HepG2 (cell line): ENCODE data around the gene S100A13.

Experiments used
- GABPA ChIP-seq, 2 experiments: IDR thresholded peaks; 2 replicates each; pipeline ENCODE4 v1.6.1; 2011 to 2016; ENCODE audit warnings: low read depth in 2 of 2, low read length in 1 of 2, missing biosample characterization in 1 of 2, missing genetic modification characterization in 1 of 2
- KLF13 ChIP-seq: sonication (generic); formaldehyde crosslinking; IDR thresholded peaks from 2 replicates; pipeline ENCODE4 v1.4.0; 2020; ENCODE audit warnings: mild to moderate bottlenecking, missing genetic modification reagents
- POLR2AphosphoS5 ChIP-seq: IDR thresholded peaks from 2 replicates; pipeline ENCODE4 v1.6.1; 2012; ENCODE audit warnings: low read depth, low read length
- SIN3A ChIP-seq: IDR thresholded peaks from 2 replicates; pipeline ENCODE4 v1.6.1; 2011; ENCODE audit warnings: low read depth, mild to moderate bottlenecking, control low read depth, low read length, borderline replicate concordance
- TEAD3 ChIP-seq: optimal IDR thresholded peaks from 2 replicates; pipeline ENCODE3; 2016; ENCODE audit warnings: borderline replicate concordance
- ZNF432 ChIP-seq: sonication (generic); formaldehyde crosslinking; IDR thresholded peaks from 2 replicates; pipeline ENCODE4 v1.5.0; 2020; ENCODE audit warnings: missing genetic modification reagents, mild to moderate bottlenecking, borderline replicate concordance
- ZNF484 ChIP-seq: sonication (generic); formaldehyde crosslinking; IDR thresholded peaks from 2 replicates; pipeline ENCODE4 v1.5.1; 2020; ENCODE audit warnings: mild to moderate bottlenecking, low read depth, missing genetic modification reagents, borderline replicate concordance
- ZNF776 ChIP-seq: sonication (generic); formaldehyde crosslinking; IDR thresholded peaks from 2 replicates; pipeline ENCODE4 v1.4.0; 2020; ENCODE audit warnings: mild to moderate bottlenecking, missing genetic modification reagents
- ZNF850 ChIP-seq: sonication (generic); formaldehyde crosslinking; conservative IDR thresholded peaks from 2 replicates; pipeline ENCODE4 v1.9.0; 2021; ENCODE audit warnings: mild to moderate bottlenecking, missing genetic modification reagents
- TF ChIP-seq, protein P1 (sequence below): sonication (generic); formaldehyde crosslinking; IDR thresholded peaks from 2 replicates; pipeline ENCODE4 v1.5.0; 2020; ENCODE audit warnings: mild to moderate bottlenecking, missing genetic modification reagents
- TF ChIP-seq, protein P2 (sequence below): sonication (generic); formaldehyde crosslinking; IDR thresholded peaks from 2 replicates; pipeline ENCODE4 v1.5.1; 2020; ENCODE audit warnings: missing genetic modification reagents, mild to moderate bottlenecking, borderline replicate concordance
- TF ChIP-seq, protein P3 (sequence below): sonication (generic); formaldehyde crosslinking; IDR thresholded peaks from 2 replicates; pipeline ENCODE4 v1.5.0; 2020; ENCODE audit warnings: mild to moderate bottlenecking, missing genetic modification reagents, moderate library complexity
- TF ChIP-seq, protein P4 (sequence below): sonication (generic); formaldehyde crosslinking; IDR thresholded peaks from 2 replicates; pipeline ENCODE4 v1.4.0; 2020; ENCODE audit warnings: missing genetic modification reagents
- TF ChIP-seq, protein P5 (sequence below): sonication (generic); formaldehyde crosslinking; IDR thresholded peaks from 2 replicates; pipeline ENCODE4 v1.4.0; 2020; ENCODE audit warnings: missing genetic modification reagents

DNA sequence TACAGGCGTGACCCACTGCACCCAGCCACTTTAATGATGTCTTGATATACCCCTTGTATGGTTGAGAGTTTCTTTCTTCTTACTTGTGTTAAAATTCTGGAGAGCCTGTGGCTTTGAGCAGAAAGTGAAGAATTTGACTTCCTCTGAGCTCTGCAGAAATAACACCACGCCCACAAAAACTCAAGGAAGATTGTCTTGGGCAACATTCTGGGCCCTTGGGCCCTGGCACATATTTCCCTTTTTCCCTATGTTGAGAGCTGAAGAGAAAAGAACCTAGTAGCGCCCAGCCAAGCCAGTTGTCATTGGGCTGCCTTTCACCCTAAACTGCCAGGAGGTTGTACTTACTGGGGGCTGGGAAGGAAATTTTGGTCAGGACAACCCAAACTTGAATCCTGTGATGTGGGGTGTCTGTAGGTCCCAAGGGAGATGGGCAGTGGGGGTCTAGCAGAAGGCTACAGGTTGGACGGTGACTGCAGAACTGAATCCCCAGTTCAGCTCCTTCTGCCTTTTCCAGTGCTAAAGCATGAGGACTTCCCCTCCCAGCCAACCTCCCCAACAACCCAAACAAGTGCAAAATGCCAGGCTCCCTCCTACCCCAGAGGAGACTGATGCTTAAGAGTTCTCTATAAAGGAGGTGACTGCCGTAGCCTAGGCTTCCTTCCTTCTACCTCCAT lies 19.5 kb upstream of the S100A13 start:
- TF ChIP-seq, protein P1, sequence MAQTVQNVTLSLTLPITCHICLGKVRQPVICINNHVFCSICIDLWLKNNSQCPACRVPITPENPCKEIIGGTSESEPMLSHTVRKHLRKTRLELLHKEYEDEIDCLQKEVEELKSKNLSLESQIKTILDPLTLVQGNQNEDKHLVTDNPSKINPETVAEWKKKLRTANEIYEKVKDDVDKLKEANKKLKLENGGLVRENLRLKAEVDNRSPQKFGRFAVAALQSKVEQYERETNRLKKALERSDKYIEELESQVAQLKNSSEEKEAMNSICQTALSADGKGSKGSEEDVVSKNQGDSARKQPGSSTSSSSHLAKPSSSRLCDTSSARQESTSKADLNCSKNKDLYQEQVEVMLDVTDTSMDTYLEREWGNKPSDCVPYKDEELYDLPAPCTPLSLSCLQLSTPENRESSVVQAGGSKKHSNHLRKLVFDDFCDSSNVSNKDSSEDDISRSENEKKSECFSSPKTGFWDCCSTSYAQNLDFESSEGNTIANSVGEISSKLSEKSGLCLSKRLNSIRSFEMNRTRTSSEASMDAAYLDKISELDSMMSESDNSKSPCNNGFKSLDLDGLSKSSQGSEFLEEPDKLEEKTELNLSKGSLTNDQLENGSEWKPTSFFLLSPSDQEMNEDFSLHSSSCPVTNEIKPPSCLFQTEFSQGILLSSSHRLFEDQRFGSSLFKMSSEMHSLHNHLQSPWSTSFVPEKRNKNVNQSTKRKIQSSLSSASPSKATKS: no peak
- TF ChIP-seq, protein P2, sequence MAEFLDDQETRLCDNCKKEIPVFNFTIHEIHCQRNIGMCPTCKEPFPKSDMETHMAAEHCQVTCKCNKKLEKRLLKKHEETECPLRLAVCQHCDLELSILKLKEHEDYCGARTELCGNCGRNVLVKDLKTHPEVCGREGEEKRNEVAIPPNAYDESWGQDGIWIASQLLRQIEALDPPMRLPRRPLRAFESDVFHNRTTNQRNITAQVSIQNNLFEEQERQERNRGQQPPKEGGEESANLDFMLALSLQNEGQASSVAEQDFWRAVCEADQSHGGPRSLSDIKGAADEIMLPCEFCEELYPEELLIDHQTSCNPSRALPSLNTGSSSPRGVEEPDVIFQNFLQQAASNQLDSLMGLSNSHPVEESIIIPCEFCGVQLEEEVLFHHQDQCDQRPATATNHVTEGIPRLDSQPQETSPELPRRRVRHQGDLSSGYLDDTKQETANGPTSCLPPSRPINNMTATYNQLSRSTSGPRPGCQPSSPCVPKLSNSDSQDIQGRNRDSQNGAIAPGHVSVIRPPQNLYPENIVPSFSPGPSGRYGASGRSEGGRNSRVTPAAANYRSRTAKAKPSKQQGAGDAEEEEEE (CRISPR knock-in tag): no peak
- no peak for TF ChIP-seq KLF13 (CRISPR knock-in tag)
- TF ChIP-seq, protein P3, sequence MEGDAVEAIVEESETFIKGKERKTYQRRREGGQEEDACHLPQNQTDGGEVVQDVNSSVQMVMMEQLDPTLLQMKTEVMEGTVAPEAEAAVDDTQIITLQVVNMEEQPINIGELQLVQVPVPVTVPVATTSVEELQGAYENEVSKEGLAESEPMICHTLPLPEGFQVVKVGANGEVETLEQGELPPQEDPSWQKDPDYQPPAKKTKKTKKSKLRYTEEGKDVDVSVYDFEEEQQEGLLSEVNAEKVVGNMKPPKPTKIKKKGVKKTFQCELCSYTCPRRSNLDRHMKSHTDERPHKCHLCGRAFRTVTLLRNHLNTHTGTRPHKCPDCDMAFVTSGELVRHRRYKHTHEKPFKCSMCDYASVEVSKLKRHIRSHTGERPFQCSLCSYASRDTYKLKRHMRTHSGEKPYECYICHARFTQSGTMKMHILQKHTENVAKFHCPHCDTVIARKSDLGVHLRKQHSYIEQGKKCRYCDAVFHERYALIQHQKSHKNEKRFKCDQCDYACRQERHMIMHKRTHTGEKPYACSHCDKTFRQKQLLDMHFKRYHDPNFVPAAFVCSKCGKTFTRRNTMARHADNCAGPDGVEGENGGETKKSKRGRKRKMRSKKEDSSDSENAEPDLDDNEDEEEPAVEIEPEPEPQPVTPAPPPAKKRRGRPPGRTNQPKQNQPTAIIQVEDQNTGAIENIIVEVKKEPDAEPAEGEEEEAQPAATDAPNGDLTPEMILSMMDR (CRISPR knock-in tag): no peak
- TF ChIP-seq ZNF850 (CRISPR knock-in tag): no peak
- TF ChIP-seq ZNF432: no peak
- TF ChIP-seq TEAD3 (CRISPR knock-in tag): no peak
- no peak for TF ChIP-seq SIN3A
- TF ChIP-seq, protein P4, sequence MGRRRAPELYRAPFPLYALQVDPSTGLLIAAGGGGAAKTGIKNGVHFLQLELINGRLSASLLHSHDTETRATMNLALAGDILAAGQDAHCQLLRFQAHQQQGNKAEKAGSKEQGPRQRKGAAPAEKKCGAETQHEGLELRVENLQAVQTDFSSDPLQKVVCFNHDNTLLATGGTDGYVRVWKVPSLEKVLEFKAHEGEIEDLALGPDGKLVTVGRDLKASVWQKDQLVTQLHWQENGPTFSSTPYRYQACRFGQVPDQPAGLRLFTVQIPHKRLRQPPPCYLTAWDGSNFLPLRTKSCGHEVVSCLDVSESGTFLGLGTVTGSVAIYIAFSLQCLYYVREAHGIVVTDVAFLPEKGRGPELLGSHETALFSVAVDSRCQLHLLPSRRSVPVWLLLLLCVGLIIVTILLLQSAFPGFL (CRISPR knock-in tag): no peak
- TF ChIP-seq, protein P5, sequence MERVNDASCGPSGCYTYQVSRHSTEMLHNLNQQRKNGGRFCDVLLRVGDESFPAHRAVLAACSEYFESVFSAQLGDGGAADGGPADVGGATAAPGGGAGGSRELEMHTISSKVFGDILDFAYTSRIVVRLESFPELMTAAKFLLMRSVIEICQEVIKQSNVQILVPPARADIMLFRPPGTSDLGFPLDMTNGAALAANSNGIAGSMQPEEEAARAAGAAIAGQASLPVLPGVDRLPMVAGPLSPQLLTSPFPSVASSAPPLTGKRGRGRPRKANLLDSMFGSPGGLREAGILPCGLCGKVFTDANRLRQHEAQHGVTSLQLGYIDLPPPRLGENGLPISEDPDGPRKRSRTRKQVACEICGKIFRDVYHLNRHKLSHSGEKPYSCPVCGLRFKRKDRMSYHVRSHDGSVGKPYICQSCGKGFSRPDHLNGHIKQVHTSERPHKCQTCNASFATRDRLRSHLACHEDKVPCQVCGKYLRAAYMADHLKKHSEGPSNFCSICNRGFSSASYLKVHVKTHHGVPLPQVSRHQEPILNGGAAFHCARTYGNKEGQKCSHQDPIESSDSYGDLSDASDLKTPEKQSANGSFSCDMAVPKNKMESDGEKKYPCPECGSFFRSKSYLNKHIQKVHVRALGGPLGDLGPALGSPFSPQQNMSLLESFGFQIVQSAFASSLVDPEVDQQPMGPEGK: no peak
- no peak for TF ChIP-seq GABPA (IDR thresholded peaks at IDR 0.05; ENCODE audit: low read depth, low read length)
- TF ChIP-seq GABPA (CRISPR knock-in tag; IDR thresholded peaks at IDR 0.05; ENCODE audit: low read depth): no peak
- no peak for TF ChIP-seq ZNF484 (CRISPR knock-in tag)
- no peak for TF ChIP-seq ZNF776 (CRISPR knock-in tag)
- no peak for TF ChIP-seq POLR2AphosphoS5
